NCI-H2171 (cell line): ENCODE measurements around the gene MOGAT2.
"Not testable (repeated sequence)": the region's sequence is repeated elsewhere in the genome, so short reads cannot be mapped to it uniquely, and the experiment has no call there.

Source experiments
- DNase-seq: peaks from one replicate; lab custom pipeline; 2025; lab: John Stamatoyannopoulos, UW

Gene MOGAT2

GRCh38 chr11:75717608-75718418 lies at the start of gene MOGAT2:
Gene MOGAT2 (plus strand): TSS chr11:75717838. CDS start chr11:75717889, 51 bp downstream.
- no peak for DNase-seq

DNA sequence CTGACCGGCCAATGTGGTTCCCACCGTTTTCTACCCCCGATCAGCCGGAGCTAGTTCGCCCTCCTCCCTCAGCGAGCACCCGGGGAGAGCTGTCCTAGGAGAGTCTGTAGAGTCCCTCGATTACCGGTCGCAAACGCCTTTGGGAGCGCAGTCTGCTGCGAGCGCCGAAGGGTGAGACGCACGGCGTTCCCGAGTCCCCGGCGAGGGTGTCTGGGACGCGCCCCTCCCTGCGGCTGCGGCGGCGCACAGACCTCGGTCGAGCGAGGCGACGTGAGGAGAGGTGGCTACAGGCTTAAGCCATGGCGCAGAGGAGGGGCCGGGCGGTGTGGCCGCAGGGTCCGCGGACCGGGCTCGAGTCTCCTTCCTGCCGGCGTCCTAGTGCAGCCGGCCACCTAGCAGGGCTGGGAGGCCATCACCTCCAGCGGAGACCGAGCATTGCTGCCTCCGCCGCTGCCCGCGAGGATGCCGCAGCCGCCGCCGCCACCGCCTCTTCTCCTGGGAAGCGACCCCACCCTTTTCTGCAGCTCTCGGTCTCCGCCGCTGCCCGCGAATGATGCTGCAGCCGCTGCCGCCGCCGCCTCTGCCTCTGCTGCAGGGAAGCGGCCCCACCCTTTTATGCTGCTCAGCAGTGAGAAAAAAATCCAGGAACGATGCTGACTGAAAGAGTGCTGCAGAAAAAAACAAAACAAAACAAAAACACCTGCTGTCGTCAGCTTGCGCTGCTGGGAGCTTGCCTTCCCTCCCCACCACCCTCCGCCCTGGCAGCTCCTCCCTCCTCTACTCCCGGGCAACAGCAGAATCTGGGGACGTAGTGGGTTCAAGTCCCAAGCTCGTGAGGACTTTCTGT lies 49.0 kb upstream of the MOGAT2 start, which contains the start of gene MAP6:
Gene MAP6 (minus strand): TSS at position 588 of the 847 bp plus-strand sequence. CDS start 669 bp downstream, outside the sequence.
- DNase-seq, result peak; percentile 74

DNA sequence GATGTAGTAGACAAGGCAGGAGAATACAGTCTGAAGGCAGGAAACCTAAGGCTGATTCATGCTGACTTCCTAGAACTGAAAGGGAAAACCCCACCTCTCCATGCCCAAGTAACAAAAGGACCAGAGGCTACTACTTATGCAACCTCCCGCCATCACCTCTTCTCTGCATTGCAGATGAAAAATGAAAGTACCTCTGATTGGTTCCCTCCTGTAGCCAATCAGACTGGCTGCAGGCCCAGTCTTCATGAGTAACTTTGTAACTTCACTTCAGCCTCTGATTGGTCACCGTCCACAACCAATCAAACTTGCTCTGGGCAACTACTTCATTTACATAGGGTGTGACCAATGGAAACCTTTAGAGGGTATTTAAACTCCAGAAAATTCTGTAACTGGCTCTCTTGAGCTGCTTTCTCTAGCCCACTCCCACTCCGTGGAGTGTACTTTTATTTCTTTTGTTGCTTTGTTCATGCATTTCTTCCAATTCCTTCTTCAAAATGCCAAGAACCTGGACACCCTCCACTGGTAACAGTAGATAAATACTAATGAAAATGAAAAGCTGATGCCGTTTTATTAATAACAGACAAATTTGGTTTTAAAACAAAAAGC lies 43.6 kb upstream of the MOGAT2 start:
- DNase-seq, result no peak

DNA sequence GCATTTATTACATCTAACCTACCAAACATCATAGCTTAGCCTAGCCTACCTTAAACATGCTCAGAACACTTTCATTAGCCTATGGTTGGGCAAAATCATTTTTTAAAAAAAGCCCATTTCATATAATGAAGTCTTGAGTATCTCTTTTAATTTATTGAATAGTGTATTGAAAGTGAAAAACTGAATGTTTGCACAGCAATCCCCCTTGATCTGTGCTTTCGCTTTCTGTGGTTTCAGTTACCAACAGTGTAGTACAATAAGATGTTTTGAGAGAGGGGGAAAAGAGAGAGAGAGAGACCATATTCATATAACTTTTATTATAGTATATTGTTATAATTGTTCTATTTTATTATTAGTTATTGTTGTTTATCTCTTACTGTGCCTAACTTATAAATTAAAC lies 40.4 kb upstream of the MOGAT2 start:
- no peak for DNase-seq

- DNase-seq, result no peak
Observed at GRCh38 chr11:75677909-75678308, 39.7 kb upstream of the MOGAT2 start.

GRCh38 chr11:75678620-75679259 lies 38.9 kb upstream of the MOGAT2 start:
- no peak for DNase-seq

DNA sequence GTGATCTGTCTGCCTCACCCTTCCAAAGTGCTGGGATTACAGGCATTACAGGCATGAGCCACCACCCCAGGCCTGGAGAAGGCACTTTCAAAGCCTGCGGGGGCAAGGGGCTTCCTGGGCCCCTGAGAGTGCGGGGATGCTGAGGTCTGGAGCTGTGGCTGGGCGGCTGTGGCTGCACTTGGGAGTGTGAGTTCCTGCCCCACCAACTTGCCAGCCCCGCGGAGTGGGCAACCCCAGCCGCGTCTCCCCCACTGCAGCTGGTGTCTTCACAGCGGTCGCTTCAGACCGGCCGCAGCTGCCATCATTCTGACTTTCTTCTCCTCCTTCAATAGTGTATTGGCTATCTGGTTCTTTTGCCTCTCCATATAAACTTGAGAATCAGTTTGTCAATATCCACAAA lies 38.1 kb upstream of the MOGAT2 start:
- no peak for DNase-seq

GRCh38 chr11:75683856-75684255 lies 33.8 kb upstream of the MOGAT2 start:
- not testable (repeated sequence) for DNase-seq

- DNase-seq, result no peak
Observed at GRCh38 chr11:75689863-75690609, 27.6 kb upstream of the MOGAT2 start.

DNA sequence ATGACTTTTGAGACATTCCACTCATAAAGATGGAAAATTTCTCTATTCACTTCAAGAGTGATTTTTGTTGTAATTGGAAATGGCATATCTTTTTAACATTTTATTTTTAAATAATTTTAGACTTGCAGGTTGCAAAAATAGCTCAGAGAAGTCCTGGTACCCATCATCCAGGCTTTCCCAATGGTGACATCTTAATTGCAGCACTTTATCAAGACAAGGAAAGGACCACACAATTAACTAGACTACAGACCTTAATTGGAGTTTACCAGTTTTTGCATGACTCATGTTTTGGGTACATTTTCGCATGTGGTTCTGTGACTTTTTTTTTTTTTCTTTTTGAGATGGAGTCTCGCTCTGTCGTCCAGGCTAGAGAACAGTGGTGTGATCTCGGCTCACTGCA lies 25.8 kb upstream of the MOGAT2 start:
- no peak for DNase-seq

DNA sequence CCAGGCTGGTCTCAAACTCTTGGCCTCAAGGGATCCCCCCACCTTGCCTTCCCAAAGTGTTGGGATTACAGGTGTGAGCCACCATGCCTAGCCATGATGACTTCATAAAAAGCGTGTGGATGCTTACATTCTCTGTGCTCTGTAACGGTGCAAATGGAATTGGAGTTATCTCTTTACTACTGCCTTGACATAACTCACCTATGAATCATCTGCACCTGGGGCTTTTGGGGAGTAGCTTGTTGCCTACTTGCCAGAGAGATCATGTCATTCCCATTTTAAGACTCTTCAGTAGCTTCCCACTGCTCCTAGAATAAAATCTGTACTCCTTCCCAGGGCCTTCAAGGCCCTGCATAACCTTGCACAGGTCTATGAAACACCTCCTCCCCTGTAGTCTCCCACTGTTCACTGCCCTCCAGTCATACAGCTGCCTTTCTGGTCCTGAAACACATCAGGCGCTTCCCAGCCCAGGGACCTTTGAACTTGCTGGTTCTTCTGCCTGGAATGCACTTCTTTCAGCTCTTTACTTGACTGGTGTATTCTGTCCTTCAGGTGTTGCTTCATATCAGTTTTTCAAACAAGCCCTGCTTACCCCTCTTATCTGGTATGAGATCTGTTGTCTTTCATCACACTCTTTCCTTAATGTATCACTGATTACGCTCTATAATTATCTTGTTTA lies 19.6 kb upstream of the MOGAT2 start:
- no peak for DNase-seq

GRCh38 chr11:75700940-75701339 lies 16.7 kb upstream of the MOGAT2 start:
- no peak for DNase-seq

- no peak for DNase-seq
Observed at GRCh38 chr11:75703695-75704237, 13.9 kb upstream of the MOGAT2 start.

DNA sequence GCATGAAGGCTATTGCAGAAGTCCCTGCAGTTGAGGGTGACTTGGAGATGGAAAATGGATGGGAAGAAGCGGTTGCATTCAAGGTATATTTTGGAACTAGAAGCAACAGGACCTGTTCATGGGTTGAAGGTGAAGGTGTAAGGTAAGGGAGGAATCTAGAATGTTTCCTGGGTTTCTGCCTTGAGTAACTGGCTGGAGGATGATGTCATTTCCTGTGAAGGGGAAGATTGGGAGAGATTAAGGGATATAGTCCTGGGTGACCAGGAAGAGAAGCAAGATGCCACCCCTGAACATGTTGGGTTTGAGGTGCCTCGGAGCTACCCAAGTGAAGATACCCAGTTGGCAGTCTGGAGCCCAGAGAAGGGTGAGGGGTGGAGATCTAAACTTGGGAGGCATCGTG lies 12.1 kb upstream of the MOGAT2 start:
- DNase-seq, result no peak

DNA sequence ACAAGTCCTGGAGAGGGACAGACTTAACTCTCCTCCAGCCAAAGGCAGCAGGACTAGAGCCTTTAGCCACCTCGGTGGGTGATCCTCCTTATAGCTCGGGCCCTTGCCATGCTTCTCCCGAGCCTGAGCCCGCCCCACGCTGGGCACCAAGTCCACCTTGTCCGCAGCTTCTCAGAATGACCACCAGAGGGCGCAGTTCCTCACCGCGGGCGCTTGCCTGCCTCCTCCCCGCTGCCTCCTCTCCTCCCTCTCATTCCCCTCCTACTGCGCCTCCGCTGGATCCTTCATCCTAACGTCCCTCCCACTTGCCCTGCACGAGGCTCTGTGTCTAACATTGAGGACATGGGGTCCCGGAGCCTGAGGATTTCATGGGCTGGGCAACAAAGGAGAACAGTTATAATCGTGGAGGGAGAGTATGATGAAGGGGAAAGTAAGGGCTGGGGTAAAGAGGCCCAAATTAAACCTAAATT lies 11.3 kb upstream of the MOGAT2 start:
- DNase-seq, result peak; percentile 35

GRCh38 chr11:75714211-75714610 lies 3.4 kb upstream of the MOGAT2 start:
- no peak for DNase-seq

GRCh38 chr11:75715688-75716087 lies 1.9 kb upstream of the MOGAT2 start:
- no peak for DNase-seq

- DNase-seq, result no peak
Observed at GRCh38 chr11:75716659-75717058, 979 bp upstream of the MOGAT2 start.

DNA sequence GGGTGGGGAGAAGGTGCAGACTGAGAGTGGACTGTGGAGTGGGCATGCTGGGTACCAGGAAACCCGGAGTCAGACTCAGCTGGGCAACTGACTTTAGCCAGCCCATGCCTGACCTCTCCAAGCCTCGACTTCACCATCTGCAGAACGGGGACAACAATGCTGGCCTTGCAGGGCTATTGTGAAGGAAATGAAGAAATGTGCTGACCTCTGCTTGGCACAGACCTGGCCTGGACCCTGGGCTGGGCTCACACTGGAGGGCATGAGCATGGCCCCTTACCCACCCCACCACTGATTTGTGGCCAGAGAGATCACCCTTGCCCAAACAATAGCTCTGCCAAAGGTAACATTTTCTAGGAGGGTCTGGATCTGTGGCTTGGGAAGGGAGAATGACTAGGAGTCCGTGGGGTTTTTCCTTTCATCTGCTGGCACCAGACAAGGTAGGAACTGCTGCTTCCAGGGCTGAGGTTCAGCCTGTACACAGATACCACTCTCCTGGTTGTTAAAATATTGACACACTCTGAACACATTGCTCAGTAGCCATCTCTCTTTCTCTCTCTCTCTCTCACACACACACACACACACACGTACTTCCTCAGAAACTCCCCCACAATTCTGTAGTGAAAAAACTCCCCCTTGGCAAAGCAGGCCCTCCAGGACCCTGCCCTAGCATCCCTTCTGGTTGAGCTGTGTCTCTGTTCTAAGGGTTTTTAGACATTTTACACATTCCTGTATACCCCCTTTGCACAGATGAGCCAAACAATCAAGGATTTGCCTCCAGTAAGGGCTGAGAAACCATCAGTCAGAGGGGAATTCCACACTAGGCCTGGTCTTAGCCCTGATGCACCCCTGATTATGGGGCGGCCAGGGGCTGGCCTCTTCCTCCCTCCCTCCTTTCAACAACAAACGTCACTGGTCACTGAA lies 1.0 kb downstream of the MOGAT2 start:
- no peak for DNase-seq
